HepG2 (cell line): ENCODE data around the gene RDH12. TPM values are rescaled to one million over a fixed set of nuclear protein-coding genes. Genes with fewer than 3 reads are reported as not detected.

Source experiments
- ATAC-seq: fragments of 200-7000 bp; cut with Tn5 transposase; 3 replicates; pipeline ENCODE4 v1.9.1; 2020; ENCODE audit warnings: mild to moderate bottlenecking, moderate library complexity
- BruUV-seq: library from RNA; stranded (reverse); fragments of 400-500 nt; replicated peaks from 2 replicates; lab custom pipeline; 2021; lab: Mats Ljungman, UMichigan
- CTCF ChIA-PET: fragments of 300-600 bp; formaldehyde crosslinking; extraction: SDS; loops from one replicate; lab custom pipeline; 2021; ENCODE audit warnings: low total read pairs, inconsistent platforms, low intra/inter-chr PET ratio; lab: Yijun Ruan, JAX
- POLR2A ChIA-PET: fragments of 350-600 bp; sonication (Branson Sonifier 250); formaldehyde crosslinking; loops from one replicate; lab custom pipeline; 2020; ENCODE audit warnings: antibody characterized with exemption, inconsistent platforms; lab: Yijun Ruan, JAX
- DNase-seq: peaks from one replicate; pipeline ENCODE4 v3.0.0-alpha.2; 2015; ENCODE audit warnings: low spot score
- FAIRE-seq: peaks from 3 replicates; lab custom pipeline; 2011; peaks lifted over from hg19 to GRCh38; lab: Jason Lieb, UNC
- H2AFZ ChIP-seq: one replicate; pipeline ENCODE4 v1.6.1; 2011; ENCODE audit warnings: low read length, inconsistent platforms
- H3K27ac ChIP-seq: fragments of 300-600 bp; 3 replicates; pipeline ENCODE4 v1.8.0; 2011; ENCODE audit warnings: mixed run types, mild to moderate bottlenecking, mixed read lengths, low read length, inconsistent platforms; ENCODE audit not compliant: insufficient read depth; ENCODE audit errors: extremely low read length
- H3K27me3 ChIP-seq, 2 experiments: fragments of 200-600 bp in 1 of 2; 2 replicates in 1 of 2; 3 replicates in 1 of 2; pipeline versions ENCODE4 v1.6.0 to v1.8.0; 2011; ENCODE audit warnings: low read length in 2 of 2, mild to moderate bottlenecking in 2 of 2, moderate library complexity in 2 of 2, inconsistent platforms in 1 of 2; ENCODE audit not compliant: insufficient read depth in 2 of 2, control insufficient read depth in 1 of 2
- H3K36me3 ChIP-seq, 2 experiments: fragments of 200-600 bp in 1 of 2; replicated peaks in 1 of 2; 2 replicates in 1 of 2; 3 replicates in 1 of 2; pipeline versions ENCODE4 v1.5.1 to v1.8.0; 2011; ENCODE audit warnings: low read length in 2 of 2, inconsistent platforms in 1 of 2; ENCODE audit not compliant: insufficient read depth in 2 of 2, control insufficient read depth in 1 of 2
- H3K4me1 ChIP-seq: 2 replicates; pipeline ENCODE4 v1.5.1; 2012; ENCODE audit warnings: low read length, inconsistent platforms; ENCODE audit not compliant: insufficient read depth
- H3K4me2 ChIP-seq: 2 replicates; pipeline ENCODE4 v1.6.0; 2011; ENCODE audit warnings: low read depth, low read length, inconsistent platforms
- H3K4me3 ChIP-seq, 3 experiments: fragments of 200-600 bp in 1 of 3; sonication (generic), shearing (Covaris generic) in 1 of 3; replicated peaks in 1 of 3; 2 replicates each; pipeline ENCODE4 v1.5.1; 2011 to 2016; ENCODE audit warnings: low read length in 3 of 3, inconsistent platforms in 2 of 3, low read depth in 2 of 3, mild to moderate bottlenecking in 2 of 3, control low read depth in 1 of 3, mixed read lengths in 1 of 3; ENCODE audit not compliant: insufficient read depth in 1 of 3
- H3K79me2 ChIP-seq: one replicate; pipeline ENCODE4 v1.6.1; 2011; ENCODE audit warnings: low read length, inconsistent platforms; ENCODE audit not compliant: insufficient read depth
- H3K9ac ChIP-seq: 2 replicates; pipeline ENCODE4 v1.6.0; 2011; ENCODE audit warnings: mild to moderate bottlenecking, low read depth, low read length, inconsistent platforms; ENCODE audit not compliant: insufficient read depth
- H3K9me3 ChIP-seq: 2 replicates; pipeline ENCODE4 v1.5.1; 2012; ENCODE audit warnings: mild to moderate bottlenecking, low read length
- H4K20me1 ChIP-seq: 2 replicates; pipeline ENCODE4 v1.6.0; 2011; ENCODE audit warnings: inconsistent platforms, mild to moderate bottlenecking, low read length, moderate library complexity; ENCODE audit not compliant: insufficient read depth
- ARNT ChIP-seq: fragments of 450-650 bp; IDR thresholded peaks from 2 replicates; pipeline ENCODE4 v1.6.1; 2017
- ATRX ChIP-seq: sonication (generic); formaldehyde crosslinking; IDR thresholded peaks from 2 replicates; pipeline ENCODE4 v1.4.0; 2020; ENCODE audit warnings: missing genetic modification reagents, borderline replicate concordance
- ELF4 ChIP-seq: sonication (generic); formaldehyde crosslinking; IDR thresholded peaks from 2 replicates; pipeline ENCODE4 v1.5.0; 2020; ENCODE audit warnings: missing genetic modification reagents, mild to moderate bottlenecking, moderate library complexity, borderline replicate concordance
- IKZF4 ChIP-seq: sonication (generic); formaldehyde crosslinking; IDR thresholded peaks from 2 replicates; pipeline ENCODE4 v1.5.1; 2020; ENCODE audit warnings: borderline replicate concordance, mild to moderate bottlenecking, low read depth, missing genetic modification reagents; ENCODE audit errors: not compliant biosample characterization
- KLF6 ChIP-seq: IDR thresholded peaks from 2 replicates; pipeline ENCODE4 v1.8.0; 2016; ENCODE audit warnings: missing biosample characterization, missing genetic modification reagents
- LCORL ChIP-seq, 2 experiments: fragments of 450-650 bp in 1 of 2; sonication (generic) in 1 of 2; formaldehyde crosslinking in 1 of 2; IDR thresholded peaks; 2 replicates each; pipeline versions ENCODE4 v1.5.0 to v1.6.1; 2017 to 2020; ENCODE audit warnings: antibody characterized with exemption in 1 of 2, missing genetic modification reagents in 1 of 2
- MBNL3 ChIP-seq: fragments of 250-450 bp; sonication (Bioruptor Pico); conservative IDR thresholded peaks from 2 replicates; pipeline ENCODE4 v1.8.0; 2022; ENCODE audit warnings: mild to moderate bottlenecking, inconsistent platforms
- MYNN ChIP-seq: sonication (generic); formaldehyde crosslinking; IDR thresholded peaks from 2 replicates; pipeline ENCODE4 v1.4.0; 2020; ENCODE audit warnings: mild to moderate bottlenecking, low read depth, missing genetic modification reagents
- NFIB ChIP-seq: sonication (generic); formaldehyde crosslinking; IDR thresholded peaks from 2 replicates; pipeline ENCODE4 v1.9.0; 2021; ENCODE audit warnings: missing genetic modification reagents, mild to moderate bottlenecking, borderline replicate concordance
- ZBTB10 ChIP-seq: sonication (generic); formaldehyde crosslinking; IDR thresholded peaks from 2 replicates; pipeline ENCODE4 v1.4.0; 2020; ENCODE audit warnings: missing genetic modification reagents, borderline replicate concordance
- ZFP36L1 ChIP-seq: sonication (generic); formaldehyde crosslinking; IDR thresholded peaks from 2 replicates; pipeline ENCODE4 v1.8.0; 2022; ENCODE audit warnings: mild to moderate bottlenecking, missing genetic modification reagents, moderate library complexity
- ZNF451 ChIP-seq: sonication (generic); formaldehyde crosslinking; IDR thresholded peaks from 2 replicates; pipeline ENCODE4 v1.5.0; 2020; ENCODE audit warnings: mild to moderate bottlenecking, missing genetic modification reagents
- ZNF629 ChIP-seq: sonication (generic); formaldehyde crosslinking; conservative IDR thresholded peaks from 2 replicates; pipeline ENCODE4 v1.5.0; 2020; ENCODE audit warnings: missing genetic modification reagents
- ZNF713 ChIP-seq: sonication (generic); formaldehyde crosslinking; IDR thresholded peaks from 2 replicates; pipeline ENCODE4 v1.4.0; 2020; ENCODE audit warnings: mild to moderate bottlenecking, missing genetic modification reagents
- WGBS: methylation state at CpG from one replicate; pipeline ENCODE4 v1.1.6; 2017; ENCODE audit warnings: low lambda C conversion rate; 5-methylcytosine and 5-hydroxymethylcytosine counted together
- in situ Hi-C: cut with HindIII; loops from 2 replicates; pipeline ENCODE4 v1.10.0; 2017; ENCODE audit warnings: low pct_unique_long_range_greater_than_20kb; ENCODE audit not compliant: extremely low pct_ligation_motif_present
- intact Hi-C: fragments of 100-400 bp; cut with micrococcal nuclease; formaldehyde crosslinking; loops from one replicate; pipeline ENCODE4 v1.10.0; 2022; ENCODE audit not compliant: unreplicated experiment
- polyA plus RNA-seq, 8 experiments: library from polyadenylated mRNA; depleted of rRNA in 3 of 8; stranded (reverse) in 7 of 8; unstranded in 1 of 8; fragments of >200 nt; fragmentation: Illumina TruSeq in 4 of 8; extraction: Trizol in 4 of 8; gene quantifications; 2 replicates each; pipeline versions ENCODE4 v1.2.1 to v1.2.3, GENCODE V29; 2011 to 2016; ENCODE audit warnings: low read depth in 4 of 8, missing spikeins in 1 of 8, mixed read lengths in 1 of 8; ENCODE audit not compliant: insufficient read depth in 1 of 8
- total RNA-seq, 5 experiments: library from RNA; depleted of rRNA; stranded (reverse); fragments of >200 nt; fragmentation: Illumina TruSeq; extraction: Trizol; gene quantifications; 2 replicates each; pipeline ENCODE4 v1.2.3, GENCODE V29; 2016; ENCODE audit warnings: low read depth in 1 of 5

The RDH12 gene
- total and polyA plus RNA-seq, 2 of the 13 experiments (the other 11 are each of a cell fraction or from before 2014, with no cell fraction given), result 1.6 to 2.1 TPM

GRCh38 chr14:67690011-67690410 is 11.7 kb upstream of the RDH12 start:
- H3K9me3 ChIP-seq, result no peaks in the 10 kb centered on the region
- DNase-seq (no peak), ATAC-seq (no peak), FAIRE-seq (no peak)
- no peak overlapping the region for H3K27ac ChIP-seq
- H3K9ac ChIP-seq, result no peak overlapping the region
- CTCF ChIA-PET, result no interaction called here
- POLR2A ChIA-PET, result no interaction called here
- H3K4me1 ChIP-seq, result peaks cover 16% of the 10 kb centered on the region
- 97% methylated on average over 4 of the region's 4 CpGs for WGBS
- in situ Hi-C loops (no loop called here), intact Hi-C loops (no loop called here)
- peaks cover 3% of the 10 kb centered on the region for H4K20me1 ChIP-seq
- no TSS peak for BruUV-seq
- no peaks in the 10 kb centered on the region; a peak in 1 of 5 replicates for H3K27me3 ChIP-seq
- H2AFZ ChIP-seq, result no peak overlapping the region
- H3K4me2 ChIP-seq, result no peak overlapping the region
- peaks cover 31% of the 10 kb centered on the region for H3K79me2 ChIP-seq
- H3K36me3 ChIP-seq, result peaks cover 20 to 72% of the 10 kb centered on the region in 2 experiments
- no peak overlapping the region for H3K4me3 ChIP-seq
- no peak for TF ChIP-seq ZNF451 (CRISPR knock-in tag)
- TF ChIP-seq ZBTB10 (CRISPR knock-in tag), result no peak
- TF ChIP-seq ZNF713 (CRISPR knock-in tag), result no peak
- TF ChIP-seq ATRX (CRISPR knock-in tag), result no peak
- no peak for TF ChIP-seq ELF4 (CRISPR knock-in tag)
- TF ChIP-seq MYNN, result no peak
- TF ChIP-seq IKZF4 (CRISPR knock-in tag), result no peak
- TF ChIP-seq NFIB (CRISPR knock-in tag), result no peak
- no peak for TF ChIP-seq ZFP36L1 (CRISPR knock-in tag)
- no peak for TF ChIP-seq ZNF629
- TF ChIP-seq LCORL (IDR thresholded peaks at IDR 0.05), result no peak
- TF ChIP-seq LCORL (CRISPR knock-in tag; IDR thresholded peaks at IDR 0.05), result no peak
- TF ChIP-seq KLF6, result no peak
- TF ChIP-seq ARNT, result no peak
- no peak for TF ChIP-seq MBNL3 (CRISPR knock-in tag)
- TF ChIP-seq, all 625 proteins: peak for 0
